ENCODE measurements around the gene PARD3. TPM values are rescaled to one million over a fixed set of nuclear protein-coding genes. Genes with fewer than 3 reads are reported as not detected.

Gene PARD3
- total RNA-seq, 1 experiment from 2014 or later = 46.3 TPM

- no TSS peak for BruUV-seq (replicated peaks)
- H3K9me3 ChIP-seq (ENCODE audit: control insufficient read depth in 1 of 2, insufficient read depth in 1 of 2, low read depth in 1 of 2, low read length in 2 of 2) = no peaks in the 10 kb centered on the region
- ChIA-PET RAD21 (ENCODE audit: low non-redundant PET in 1 of 2, low total read pairs in 2 of 2, uncharacterized antibody in 2 of 2, unreplicated experiment in 2 of 2) (no interaction called here), POLR2A (no interaction called here), CTCF (no interaction called here)
- TF ChIP-seq FOSL1 (IDR thresholded peaks at IDR 0.05; ENCODE audit: low read depth) = no peak
- TF ChIP-seq, protein P1, sequence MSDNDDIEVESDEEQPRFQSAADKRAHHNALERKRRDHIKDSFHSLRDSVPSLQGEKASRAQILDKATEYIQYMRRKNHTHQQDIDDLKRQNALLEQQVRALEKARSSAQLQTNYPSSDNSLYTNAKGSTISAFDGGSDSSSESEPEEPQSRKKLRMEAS (IDR thresholded peaks at IDR 0.05) = no peak
- TF ChIP-seq JUND (IDR thresholded peaks at IDR 0.05) = no peak
- no peak for TF ChIP-seq POLR2AphosphoS5 (IDR thresholded peaks at IDR 0.05; ENCODE audit: low read depth, low read length)
- TF ChIP-seq ZFX (IDR thresholded peaks at IDR 0.05) = no peak
- no peak for TF ChIP-seq YY1 (IDR thresholded peaks at IDR 0.05; ENCODE audit: extremely low read depth, insufficient replicate concordance, low read depth, low read length)
- no peak for TF ChIP-seq SP1 (IDR thresholded peaks at IDR 0.05; ENCODE audit: low read depth)
- H3K9me2 ChIP-seq (ENCODE audit: insufficient read depth) = no peaks in the 10 kb centered on the region
- H3K36me3 ChIP-seq (ENCODE audit: control insufficient read depth in 1 of 2, insufficient read depth in 2 of 2, low read length in 2 of 2) = no peaks in the 10 kb centered on the region
- no peak overlapping the region for H3K4me2 ChIP-seq (ENCODE audit: low read length)
- intact Hi-C loops (cut with micrococcal nuclease) = no loop called here
- peaks cover 2 to 13% of the 10 kb centered on the region in 2 experiments; a peak in 2 of 4 replicates for H3K4me1 ChIP-seq (ENCODE audit: control insufficient read depth in 1 of 2, insufficient read depth in 2 of 2, low read length in 2 of 2)
- no peak overlapping the region for H3K9ac ChIP-seq (ENCODE audit: low read length)
- H3K4me3 ChIP-seq (replicated peaks in 1 of 2; ENCODE audit: low read depth in 1 of 2, low read length in 2 of 2) = no peak overlapping the region
- DNase-seq (ENCODE audit: low read depth, low spot score) (no peak), ATAC-seq (no peak)
- H3K27ac ChIP-seq (ENCODE audit: low read depth, low read length) = no peak overlapping the region
- no peaks in the 10 kb centered on the region for H3K27me3 ChIP-seq (ENCODE audit: insufficient read depth, low read length)
- no peaks in the 10 kb centered on the region for H4K20me1 ChIP-seq (ENCODE audit: insufficient read depth)
- H2AFZ ChIP-seq (ENCODE audit: low read depth, low read length, poor library complexity, severe bottlenecking) = no peak overlapping the region
- H3K79me2 ChIP-seq (ENCODE audit: insufficient read depth, low read length) = no peaks in the 10 kb centered on the region
Observed at GRCh38 chr10:34491678-34492077, 323.4 kb downstream of the PARD3 start.

DNA sequence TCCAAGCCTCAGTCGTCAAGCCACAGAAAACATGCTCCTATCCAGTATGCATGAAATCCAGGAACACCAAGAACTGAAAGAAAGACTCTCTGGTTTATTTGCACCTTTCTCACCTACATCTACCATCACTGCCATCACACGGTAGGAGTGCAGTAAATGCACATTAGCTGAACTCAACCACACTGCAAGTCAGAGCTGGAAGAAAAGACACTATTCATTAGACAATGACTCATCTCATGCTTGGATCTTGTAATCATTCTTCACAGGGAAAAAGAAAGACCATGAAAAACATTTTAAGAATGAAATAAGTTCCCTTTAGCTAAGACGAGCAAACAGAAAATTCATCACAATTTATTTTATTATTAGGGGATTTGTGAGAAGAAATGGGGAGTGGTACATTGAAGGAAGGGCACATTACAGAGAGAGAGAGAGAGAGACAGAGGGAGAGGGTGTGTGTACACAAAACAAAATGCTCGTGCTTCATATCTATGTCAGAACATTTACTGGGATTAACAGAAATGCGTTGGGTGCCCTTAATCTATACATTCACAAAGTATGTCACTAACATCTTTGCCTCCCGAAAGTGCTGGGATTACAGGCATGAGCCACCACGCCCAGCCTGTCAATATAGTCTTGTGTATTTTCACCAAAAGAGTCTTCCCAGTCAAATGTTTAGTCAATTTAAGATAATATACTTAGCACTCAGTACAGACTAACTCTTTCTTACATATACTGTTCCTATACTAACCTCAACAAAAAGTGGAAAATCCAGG, 324.9 kb downstream of the PARD3 start:
- ChIA-PET RAD21 (ENCODE audit: low non-redundant PET in 1 of 2, low total read pairs in 2 of 2, uncharacterized antibody in 2 of 2, unreplicated experiment in 2 of 2) (no interaction called here), POLR2A (no interaction called here), CTCF (no interaction called here)
- ATAC-seq (peak; percentile 87), DNase-seq (ENCODE audit: low read depth, low spot score) (peak; percentile 29)
- no peak overlapping the region for H3K9ac ChIP-seq (ENCODE audit: low read length)
- H3K4me3 ChIP-seq (replicated peaks in 1 of 2; ENCODE audit: low read depth in 1 of 2, low read length in 2 of 2) = no peak overlapping the region
- H3K79me2 ChIP-seq (ENCODE audit: insufficient read depth, low read length) = no peaks in the 10 kb centered on the region
- intact Hi-C loops (cut with micrococcal nuclease) = no loop called here
- H3K27me3 ChIP-seq (ENCODE audit: insufficient read depth, low read length) = no peaks in the 10 kb centered on the region
- H2AFZ ChIP-seq (ENCODE audit: low read depth, low read length, poor library complexity, severe bottlenecking) = no peak overlapping the region
- BruUV-seq (replicated peaks) = no TSS peak
- TF ChIP-seq, protein P2, sequence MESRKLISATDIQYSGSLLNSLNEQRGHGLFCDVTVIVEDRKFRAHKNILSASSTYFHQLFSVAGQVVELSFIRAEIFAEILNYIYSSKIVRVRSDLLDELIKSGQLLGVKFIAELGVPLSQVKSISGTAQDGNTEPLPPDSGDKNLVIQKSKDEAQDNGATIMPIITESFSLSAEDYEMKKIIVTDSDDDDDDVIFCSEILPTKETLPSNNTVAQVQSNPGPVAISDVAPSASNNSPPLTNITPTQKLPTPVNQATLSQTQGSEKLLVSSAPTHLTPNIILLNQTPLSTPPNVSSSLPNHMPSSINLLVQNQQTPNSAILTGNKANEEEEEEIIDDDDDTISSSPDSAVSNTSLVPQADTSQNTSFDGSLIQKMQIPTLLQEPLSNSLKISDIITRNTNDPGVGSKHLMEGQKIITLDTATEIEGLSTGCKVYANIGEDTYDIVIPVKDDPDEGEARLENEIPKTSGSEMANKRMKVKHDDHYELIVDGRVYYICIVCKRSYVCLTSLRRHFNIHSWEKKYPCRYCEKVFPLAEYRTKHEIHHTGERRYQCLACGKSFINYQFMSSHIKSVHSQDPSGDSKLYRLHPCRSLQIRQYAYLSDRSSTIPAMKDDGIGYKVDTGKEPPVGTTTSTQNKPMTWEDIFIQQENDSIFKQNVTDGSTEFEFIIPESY (IDR thresholded peaks at IDR 0.05; ENCODE audit: extremely low read depth, insufficient replicate concordance, low read length) = no peak
- TF ChIP-seq CEBPB (IDR thresholded peaks at IDR 0.05; ENCODE audit: low read depth) = no peak
- TF ChIP-seq EZH2phosphoT487 (IDR thresholded peaks at IDR 0.05; ENCODE audit: borderline replicate concordance) = no peak
- peak; percentile 53; the same call in 1 of the 2 replicates for TF ChIP-seq FOSL1 (IDR thresholded peaks at IDR 0.05; ENCODE audit: low read depth)
- TF ChIP-seq RAD21 (IDR thresholded peaks at IDR 0.05; ENCODE audit: low read depth) = peak; percentile 32
- no peak for TF ChIP-seq TCF7L2 (IDR thresholded peaks at IDR 0.05; ENCODE audit: borderline replicate concordance, extremely low read depth, insufficient read depth, insufficient read length)
- no peak for TF ChIP-seq ATF3 (IDR thresholded peaks at IDR 0.05)
- TF ChIP-seq POLR2AphosphoS5 (IDR thresholded peaks at IDR 0.05; ENCODE audit: low read depth, low read length) = no peak
- peak; percentile 32; the same call in 1 of the 2 replicates for TF ChIP-seq SP1 (IDR thresholded peaks at IDR 0.05; ENCODE audit: low read depth)
- no peak for TF ChIP-seq YY1 (IDR thresholded peaks at IDR 0.05; ENCODE audit: extremely low read depth, insufficient replicate concordance, low read depth, low read length)
- TF ChIP-seq EZH2 (IDR thresholded peaks at IDR 0.05) = no peak
- peak; percentile 45; the same call in 1 of the 2 replicates for TF ChIP-seq JUND (IDR thresholded peaks at IDR 0.05)
- no peaks in the 10 kb centered on the region for H4K20me1 ChIP-seq (ENCODE audit: insufficient read depth)
- H3K4me2 ChIP-seq (ENCODE audit: low read length) = peak overlapping the region; percentile 22
- H3K4me1 ChIP-seq (ENCODE audit: control insufficient read depth in 1 of 2, insufficient read depth in 2 of 2, low read length in 2 of 2) = peaks cover 2 to 13% of the 10 kb centered on the region in 2 experiments; a peak in 2 of 4 replicates
- no peaks in the 10 kb centered on the region for H3K36me3 ChIP-seq (ENCODE audit: control insufficient read depth in 1 of 2, insufficient read depth in 2 of 2, low read length in 2 of 2)
- no peak overlapping the region for H3K27ac ChIP-seq (ENCODE audit: low read depth, low read length)
- H3K9me3 ChIP-seq (ENCODE audit: control insufficient read depth in 1 of 2, insufficient read depth in 1 of 2, low read depth in 1 of 2, low read length in 2 of 2) = no peaks in the 10 kb centered on the region
- no peaks in the 10 kb centered on the region for H3K9me2 ChIP-seq (ENCODE audit: insufficient read depth)

Data from HCT116 (cell line).